ENCODE results near the gene SYTL3.
"Not testable (repeated sequence)": the region's sequence is repeated elsewhere in the genome, so short reads cannot be mapped to it uniquely, and the experiment has no call there.

The SYTL3 gene

GRCh38 chr6:158638324-158638854 is 11.5 kb upstream of the SYTL3 start:
- DNase-seq (ENCODE audit: low read depth, low spot score) = no peak

DNA sequence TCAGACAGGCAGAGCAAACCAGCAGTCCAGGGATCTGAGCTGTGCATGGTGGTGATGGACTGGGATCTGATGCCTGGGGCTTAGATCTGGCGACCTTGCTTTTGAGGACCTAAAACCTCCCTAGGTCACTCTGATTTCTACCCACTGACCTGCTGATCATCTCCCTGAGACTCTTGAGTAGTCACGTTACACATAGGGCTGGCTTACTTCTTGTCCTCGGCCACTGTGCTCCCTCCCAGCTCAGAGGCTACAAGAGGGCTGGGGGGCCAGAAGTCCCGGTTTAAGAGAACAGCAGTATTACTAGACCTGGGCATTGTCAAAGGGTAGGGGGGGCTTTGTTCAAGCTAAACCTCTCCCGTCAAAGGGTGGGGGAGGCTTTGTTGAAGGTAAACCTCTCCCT is 10.8 kb upstream of the SYTL3 start:
- DNase-seq (ENCODE audit: low read depth, low spot score) = no peak

- no peak for DNase-seq (ENCODE audit: low read depth, low spot score)
These were observed 9.3 kb upstream of the SYTL3 start for GRCh38 chr6:158640519-158640918.

GRCh38 chr6:158642097-158642601 is 7.7 kb upstream of the SYTL3 start:
- no peak for DNase-seq (ENCODE audit: low read depth, low spot score)

DNA sequence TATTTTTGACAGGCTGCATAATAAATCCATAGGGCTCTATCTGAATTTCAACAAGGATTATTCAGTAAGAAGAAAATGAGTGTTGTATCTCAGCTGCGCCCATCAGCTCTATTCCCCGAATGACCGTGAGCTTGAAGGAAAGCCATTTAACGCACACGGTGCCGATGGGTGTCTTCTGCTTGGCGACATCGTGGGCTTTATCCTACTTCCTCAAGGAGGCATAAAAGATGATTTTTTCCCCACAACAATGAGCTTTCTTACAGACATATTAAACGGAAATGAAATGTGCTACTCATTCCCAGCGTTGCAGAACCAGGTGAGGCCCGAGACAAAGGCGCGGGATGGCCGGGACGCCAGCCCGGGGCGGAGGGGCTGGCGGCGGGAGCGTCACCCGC is 6.0 kb upstream of the SYTL3 start:
- no peak for DNase-seq (ENCODE audit: low read depth, low spot score)

DNA sequence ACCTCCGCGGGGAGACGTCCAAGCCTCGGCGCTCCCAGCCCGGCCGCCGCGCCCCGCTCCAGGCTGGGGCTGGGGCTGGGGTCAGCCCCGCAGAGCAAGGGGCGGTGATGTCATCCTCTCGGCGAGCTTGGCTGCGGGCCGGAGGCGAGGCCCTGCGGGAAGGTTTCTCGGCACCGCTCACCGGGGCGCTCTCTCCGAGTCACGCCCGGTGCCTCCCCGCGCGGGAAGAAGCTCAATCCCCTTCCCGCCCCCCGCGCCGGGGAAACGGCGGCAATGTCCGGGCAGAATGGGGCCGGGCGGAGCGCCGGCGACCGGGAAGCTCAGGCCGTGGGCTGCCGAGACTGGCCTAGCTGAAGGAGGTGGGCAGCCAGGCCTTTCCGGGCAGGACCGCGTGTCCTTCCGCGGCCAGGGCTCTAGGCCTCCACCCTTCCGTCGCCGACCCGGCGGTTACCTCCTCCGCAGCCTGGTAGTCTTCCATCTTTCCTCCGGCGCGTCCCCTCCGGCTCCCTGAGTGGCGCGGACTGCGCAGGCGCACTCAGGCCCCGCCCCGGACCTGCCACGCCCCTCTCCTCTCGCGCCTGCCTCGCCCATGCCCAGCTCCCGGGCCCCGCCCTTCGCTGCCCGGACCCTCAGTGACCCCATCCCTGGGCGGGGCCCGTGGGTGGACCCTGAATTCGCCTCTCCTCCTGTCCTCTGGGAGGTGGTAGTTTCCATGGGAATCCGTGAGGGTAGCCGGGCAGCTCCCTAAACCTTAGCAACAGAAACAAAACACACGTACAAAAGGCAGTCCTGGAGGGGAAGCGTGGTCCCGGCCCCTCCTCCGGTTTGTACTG is 5.4 kb upstream of the SYTL3 start, which contains the start of gene DYNLT1:
Gene DYNLT1 (minus strand): TSS at position 513 of the 833 bp plus-strand sequence. CDS start 35 bp downstream, at position 478.
- peak; percentile 72 for DNase-seq (ENCODE audit: low read depth, low spot score)

DNA sequence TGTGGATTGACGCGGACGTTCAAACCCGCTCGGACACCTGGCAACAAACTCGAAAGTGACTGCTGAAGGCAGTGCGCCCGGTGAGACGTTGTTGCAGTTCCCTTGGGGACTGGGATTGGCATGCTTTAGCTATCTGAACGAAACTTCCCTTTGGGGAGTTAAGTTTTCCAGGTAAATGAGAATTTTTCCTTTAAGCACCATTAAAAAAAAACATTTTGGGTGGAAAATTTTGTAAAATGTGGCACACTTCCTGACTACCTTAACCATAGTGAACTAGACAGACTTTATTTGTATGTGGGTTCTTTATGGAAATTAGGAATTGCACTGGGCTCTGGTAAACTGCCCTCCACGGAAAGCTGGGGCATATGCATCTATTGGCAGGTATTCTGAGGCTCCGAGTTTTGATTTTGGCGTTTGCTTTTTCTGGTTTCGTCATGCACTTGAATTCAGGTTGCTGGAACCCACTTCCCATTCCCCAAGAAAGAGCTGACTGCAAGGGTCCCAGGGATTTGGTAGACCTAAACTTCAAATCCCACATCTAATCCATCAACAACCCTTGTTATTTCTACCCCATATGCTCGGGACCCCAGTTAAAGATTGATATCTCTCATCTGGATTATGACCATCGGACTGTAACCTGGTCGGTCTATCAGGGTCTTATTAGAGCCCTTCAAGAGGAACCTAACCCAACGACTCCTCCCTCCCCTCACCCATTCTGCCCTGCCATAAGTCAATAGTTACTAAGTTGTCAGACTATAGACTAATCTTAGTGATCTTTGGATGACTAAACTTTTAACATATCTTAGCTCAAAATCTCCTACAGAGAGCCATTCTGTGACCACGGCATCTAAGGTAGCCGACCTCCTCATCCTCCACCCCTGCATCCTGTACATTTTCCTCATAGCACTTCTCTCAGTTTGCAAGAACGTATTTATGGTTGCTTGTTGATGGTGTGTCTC is 4.5 kb upstream of the SYTL3 start:
- no peak for DNase-seq (ENCODE audit: low read depth, low spot score)

DNA sequence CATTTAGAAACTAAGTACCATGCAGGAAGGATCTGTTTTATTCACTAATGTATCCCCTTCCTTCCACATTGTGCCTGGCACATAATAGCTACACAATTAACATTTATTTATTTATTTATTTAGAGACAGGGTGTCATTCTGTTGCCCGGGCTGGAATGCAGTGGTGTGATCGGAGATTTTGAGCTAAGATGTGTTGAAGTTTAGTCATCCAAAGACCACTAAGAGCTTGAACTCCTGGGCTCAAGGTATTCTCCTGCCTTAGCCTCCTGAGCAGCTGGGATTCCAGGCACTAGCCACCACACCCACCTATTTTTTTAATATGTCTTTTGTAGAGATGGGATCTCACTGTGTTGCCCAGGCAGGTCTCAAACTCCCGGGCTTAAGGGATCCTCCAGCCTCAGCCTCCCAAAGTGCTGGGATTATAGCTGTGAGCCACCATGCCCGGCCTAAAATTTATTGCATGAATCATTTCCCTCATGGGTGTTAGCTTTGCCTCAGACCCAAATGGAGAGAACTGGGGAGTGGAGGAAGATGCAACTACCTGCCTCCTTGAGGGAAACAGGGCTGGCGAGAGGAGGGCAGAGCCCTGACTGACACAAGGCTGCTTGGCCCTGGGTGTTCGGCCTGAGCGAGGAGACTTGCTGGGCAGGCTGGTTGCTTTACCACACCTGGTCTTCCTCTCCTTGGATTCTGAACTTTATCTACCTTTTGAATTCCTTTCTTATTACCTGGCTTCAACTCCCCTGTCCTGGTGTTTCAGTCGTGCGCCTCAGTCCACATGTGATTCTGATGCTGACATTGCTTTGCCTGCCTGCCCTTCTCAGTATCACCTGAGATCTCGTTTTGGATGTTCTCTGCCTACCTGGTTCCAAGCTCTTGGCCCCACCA is 3.6 kb upstream of the SYTL3 start:
- no peak for DNase-seq (ENCODE audit: low read depth, low spot score)

GRCh38 chr6:158647501-158647900 is 2.4 kb upstream of the SYTL3 start:
- no peak for DNase-seq (ENCODE audit: low read depth, low spot score)

- no peak for DNase-seq (ENCODE audit: low read depth, low spot score)
These were observed 1.1 kb upstream of the SYTL3 start for GRCh38 chr6:158648682-158649131.

- DNase-seq (ENCODE audit: low read depth, low spot score) = not testable (repeated sequence)
These were observed 2.3 kb downstream of the SYTL3 start for GRCh38 chr6:158651981-158652737.

DNA sequence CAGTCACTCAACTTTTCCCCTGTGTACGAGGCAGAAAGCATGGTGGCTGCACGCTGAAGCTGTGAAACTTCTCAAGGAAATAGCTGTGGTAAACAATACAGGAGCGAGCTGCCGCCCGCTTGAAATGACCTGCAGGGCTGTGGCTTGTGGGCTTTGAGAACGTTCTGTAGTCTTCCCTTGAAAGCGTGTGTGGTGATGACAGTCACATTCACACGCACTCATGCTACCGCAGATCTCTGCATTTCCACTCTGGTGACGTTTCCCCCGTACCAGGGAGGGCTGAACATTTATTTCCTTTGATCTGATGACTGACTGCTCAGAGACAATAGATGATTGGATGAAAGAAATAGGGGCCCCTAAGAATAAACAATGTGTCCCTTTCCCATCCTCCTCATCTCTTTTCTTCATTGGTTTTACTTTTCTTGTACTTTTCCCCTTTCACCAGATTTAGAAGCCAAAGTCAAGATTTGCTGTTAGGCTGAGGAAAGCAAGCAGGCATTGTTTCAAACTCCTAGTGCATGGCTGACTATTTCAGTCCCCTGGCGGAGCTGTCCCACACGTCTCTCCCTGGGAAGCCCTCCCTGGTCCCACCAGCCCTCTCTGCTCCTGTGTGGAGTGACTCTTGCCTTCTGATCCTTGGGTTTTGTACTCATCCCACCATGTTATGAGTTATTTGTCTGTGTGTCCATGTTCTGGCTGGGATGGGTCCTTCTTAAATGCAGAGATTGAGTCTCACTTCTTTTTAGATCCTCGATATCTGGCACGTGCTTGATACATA is 3.9 kb downstream of the SYTL3 start:
- DNase-seq (ENCODE audit: low read depth, low spot score) = peak; percentile 67

- no peak for DNase-seq (ENCODE audit: low read depth, low spot score)
These were observed 4.6 kb downstream of the SYTL3 start for GRCh38 chr6:158654498-158654897.

DNA sequence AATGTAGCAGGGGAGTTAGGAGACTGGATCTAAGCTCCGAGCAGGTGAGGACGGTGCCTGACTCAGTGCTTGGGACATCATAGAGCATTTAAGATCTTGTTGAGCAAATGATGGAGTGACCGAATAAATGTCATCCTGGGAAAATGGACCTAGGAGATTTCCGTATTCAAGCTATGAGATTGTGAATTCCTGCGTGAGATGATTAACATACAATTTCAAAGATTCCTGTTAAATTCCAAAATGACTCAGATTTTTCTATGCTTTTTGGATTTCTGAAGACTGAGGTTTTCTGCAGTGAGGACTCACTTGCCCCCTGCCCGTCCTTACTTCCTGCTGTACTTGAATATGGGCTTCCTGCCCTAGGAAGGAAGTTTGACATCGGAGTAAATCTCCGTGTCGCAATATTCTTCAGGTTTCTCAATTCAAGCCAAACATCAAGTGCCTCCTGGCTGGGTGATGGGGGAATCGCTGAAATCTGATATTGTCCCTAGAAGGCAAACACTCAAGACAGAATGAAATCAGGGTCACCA is 5.2 kb downstream of the SYTL3 start:
- DNase-seq (ENCODE audit: low read depth, low spot score) = no peak

DNA sequence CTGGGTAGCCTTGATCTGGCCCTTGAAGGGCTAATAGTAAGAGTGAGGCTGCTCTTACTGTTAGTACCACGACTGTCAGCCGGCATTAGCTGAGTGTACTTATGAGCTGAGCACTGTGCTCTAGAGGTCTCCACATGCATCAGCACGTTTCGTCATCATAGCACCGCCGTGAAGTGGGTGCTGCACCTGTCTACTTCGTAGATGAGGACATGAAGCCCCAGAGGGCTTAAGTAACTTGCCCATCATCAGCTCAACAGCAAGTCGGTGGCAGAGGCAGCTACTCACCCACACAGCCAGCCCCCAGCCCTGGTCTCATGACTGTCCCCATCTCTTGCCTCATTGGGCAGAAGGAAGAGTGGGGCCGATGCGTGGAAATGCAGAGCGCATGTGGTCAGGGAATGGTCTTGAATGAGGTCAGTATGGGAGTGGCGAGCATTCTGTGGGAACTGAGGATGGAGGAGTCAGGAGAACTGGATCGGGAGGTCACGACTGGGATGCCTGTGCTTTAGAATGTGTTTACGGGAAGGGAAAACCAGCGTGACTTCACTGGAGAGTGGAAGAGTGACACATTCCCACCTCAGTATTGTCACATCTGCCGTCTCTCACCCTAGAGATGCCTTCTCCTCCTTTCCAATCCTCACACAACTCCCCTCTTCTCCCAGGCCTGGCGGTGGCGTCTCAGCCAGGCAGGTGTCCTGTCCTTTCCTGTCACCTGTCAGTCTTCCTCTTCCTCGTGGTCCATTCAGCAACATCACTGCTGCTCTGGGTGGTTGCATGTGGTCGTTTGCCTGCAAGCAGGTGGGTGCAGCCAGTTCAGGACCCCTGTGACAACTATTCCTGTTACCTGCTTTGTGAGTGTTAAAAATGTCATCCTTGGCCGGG is 6.0 kb downstream of the SYTL3 start:
- no peak for DNase-seq (ENCODE audit: low read depth, low spot score)

- DNase-seq (ENCODE audit: low read depth, low spot score) = not testable (repeated sequence)
These were observed 7.1 kb downstream of the SYTL3 start for GRCh38 chr6:158656986-158657385.

DNA sequence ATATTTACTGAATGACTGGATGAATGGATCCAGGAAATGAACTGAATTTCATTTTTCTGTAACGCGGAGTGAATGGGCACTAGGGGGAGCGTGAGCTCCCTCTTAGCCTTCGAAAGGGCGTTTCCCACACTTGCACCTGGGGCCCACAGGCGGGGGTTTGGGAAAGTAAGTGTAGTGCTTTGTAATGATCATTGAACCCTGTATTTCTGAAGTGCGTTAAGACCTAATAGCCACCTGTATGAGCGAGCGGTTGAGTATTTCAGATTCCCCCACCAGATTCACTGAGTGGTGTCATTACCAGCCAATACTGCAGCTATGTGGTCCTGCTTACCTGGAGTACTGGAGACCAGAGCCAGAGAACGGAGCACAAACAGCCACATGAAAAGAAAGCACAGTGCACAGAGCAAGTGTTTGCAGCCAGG is 10.5 kb downstream of the SYTL3 start:
- no peak for DNase-seq (ENCODE audit: low read depth, low spot score)

GRCh38 chr6:158661156-158661685 is 11.4 kb downstream of the SYTL3 start:
- DNase-seq (ENCODE audit: low read depth, low spot score) = no peak
